ENCODE measurements around the gene FGF7. TPM values are rescaled to one million over a fixed set of nuclear protein-coding genes. Genes with fewer than 3 reads are reported as not detected.
"Not testable (repeated sequence)": the region's sequence is repeated elsewhere in the genome, so short reads cannot be mapped to it uniquely, and the experiment has no call there.

FGF7 gene, protein sequence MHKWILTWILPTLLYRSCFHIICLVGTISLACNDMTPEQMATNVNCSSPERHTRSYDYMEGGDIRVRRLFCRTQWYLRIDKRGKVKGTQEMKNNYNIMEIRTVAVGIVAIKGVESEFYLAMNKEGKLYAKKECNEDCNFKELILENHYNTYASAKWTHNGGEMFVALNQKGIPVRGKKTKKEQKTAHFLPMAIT
- 35.0 TPM for total RNA-seq

DNA sequence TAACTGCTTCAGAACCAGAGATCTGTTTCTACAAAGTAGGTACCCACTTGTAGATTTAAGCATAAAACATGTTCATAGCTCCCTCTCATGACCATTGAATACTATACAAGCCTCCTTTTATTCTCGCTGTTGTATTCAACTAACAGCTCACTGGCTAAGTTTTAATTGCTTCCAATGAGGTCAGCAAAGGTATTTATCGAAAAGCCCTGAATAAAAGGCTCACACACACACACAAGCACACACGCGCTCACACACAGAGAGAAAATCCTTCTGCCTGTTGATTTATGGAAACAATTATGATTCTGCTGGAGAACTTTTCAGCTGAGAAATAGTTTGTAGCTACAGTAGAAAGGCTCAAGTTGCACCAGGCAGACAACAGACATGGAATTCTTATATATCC lies at the start of gene FGF7:
Gene FGF7, plus strand, starts transcription at position 222 of the 400 bp plus-strand sequence. CDS start 1,056 bp downstream, outside the sequence.
- DNase-seq, result peak; percentile 83

- DNase-seq, result no peak
Observed at GRCh38 chr15:49379996-49380395, 43.0 kb upstream of the FGF7 start.

GRCh38 chr15:49380912-49381311 lies 42.1 kb upstream of the FGF7 start:
- DNase-seq, result no peak

DNA sequence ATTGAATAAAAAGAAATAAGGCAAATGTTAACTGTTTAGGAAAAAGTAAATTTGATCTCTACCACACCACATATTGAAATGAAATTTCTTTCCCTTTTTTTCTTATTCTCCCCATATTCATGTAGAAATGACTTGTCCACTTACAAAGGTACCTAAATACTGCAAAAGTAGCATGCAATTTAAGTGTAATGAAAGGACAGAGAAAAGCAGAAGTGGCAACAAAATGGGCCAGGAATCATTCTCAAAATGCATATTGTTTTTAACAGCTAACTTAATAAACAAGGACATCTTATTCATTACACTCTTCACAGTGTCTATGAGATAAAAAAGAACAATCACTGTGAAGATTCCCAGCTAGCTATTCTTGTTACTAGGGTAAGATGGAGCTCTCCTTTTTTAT lies 40.6 kb upstream of the FGF7 start:
- DNase-seq, result no peak

GRCh38 chr15:49383266-49383665 lies 39.8 kb upstream of the FGF7 start:
- DNase-seq, result peak; percentile 3

DNA sequence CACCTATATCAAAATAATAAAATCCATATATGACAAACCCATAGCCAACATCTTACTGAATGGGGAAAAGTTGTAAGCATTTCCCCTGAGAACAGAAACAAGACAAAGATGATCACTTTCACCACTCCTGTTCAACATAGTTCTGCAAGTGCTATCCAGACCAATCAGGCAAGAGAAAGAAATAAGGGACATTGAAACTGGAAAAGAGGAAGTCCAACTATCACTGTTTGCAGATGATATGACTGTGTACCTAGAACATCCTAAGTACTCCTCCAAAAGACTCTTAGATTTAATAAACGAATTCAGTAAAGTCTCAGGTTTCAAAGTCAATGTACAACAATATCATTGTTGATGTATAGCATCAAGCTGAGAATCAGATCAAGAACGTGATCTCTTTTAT lies 35.6 kb upstream of the FGF7 start:
- DNase-seq, result no peak

DNA sequence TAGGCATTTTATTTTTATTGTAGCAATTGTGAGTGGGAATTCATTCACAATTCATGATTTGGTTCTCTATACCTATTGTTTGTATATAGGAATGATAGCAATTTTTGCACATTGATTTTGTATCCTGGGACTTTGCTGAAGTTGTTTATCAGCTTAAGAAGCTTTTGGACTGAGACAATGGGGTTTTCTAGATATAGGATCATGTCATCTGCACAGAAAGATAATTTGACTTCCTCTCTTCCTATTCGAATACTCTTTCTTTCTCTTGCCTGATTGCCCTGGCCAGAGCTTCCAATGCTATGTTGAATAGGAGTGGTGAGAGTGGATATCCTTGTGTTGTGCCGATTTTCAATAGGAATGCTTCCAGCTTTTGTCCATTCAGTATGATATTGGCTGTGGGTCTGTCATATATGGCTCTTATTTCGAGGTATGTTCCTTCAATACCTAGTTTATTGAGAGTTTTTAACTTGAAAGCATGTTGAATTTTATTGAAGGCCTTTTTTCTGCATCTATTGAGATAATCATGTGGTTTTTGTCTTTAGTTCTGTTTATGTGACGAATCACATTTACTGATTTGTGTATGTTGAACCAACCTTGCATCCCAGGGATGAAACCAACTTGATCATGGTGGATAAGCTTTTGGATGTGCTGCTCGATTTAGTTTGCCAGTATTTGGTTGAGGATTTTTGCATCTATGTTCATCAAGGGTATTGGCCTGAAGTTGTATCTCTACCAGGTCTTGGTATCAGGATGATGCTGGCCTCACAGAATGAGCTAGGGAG lies 20.3 kb upstream of the FGF7 start:
- DNase-seq, result not testable (repeated sequence)

DNA sequence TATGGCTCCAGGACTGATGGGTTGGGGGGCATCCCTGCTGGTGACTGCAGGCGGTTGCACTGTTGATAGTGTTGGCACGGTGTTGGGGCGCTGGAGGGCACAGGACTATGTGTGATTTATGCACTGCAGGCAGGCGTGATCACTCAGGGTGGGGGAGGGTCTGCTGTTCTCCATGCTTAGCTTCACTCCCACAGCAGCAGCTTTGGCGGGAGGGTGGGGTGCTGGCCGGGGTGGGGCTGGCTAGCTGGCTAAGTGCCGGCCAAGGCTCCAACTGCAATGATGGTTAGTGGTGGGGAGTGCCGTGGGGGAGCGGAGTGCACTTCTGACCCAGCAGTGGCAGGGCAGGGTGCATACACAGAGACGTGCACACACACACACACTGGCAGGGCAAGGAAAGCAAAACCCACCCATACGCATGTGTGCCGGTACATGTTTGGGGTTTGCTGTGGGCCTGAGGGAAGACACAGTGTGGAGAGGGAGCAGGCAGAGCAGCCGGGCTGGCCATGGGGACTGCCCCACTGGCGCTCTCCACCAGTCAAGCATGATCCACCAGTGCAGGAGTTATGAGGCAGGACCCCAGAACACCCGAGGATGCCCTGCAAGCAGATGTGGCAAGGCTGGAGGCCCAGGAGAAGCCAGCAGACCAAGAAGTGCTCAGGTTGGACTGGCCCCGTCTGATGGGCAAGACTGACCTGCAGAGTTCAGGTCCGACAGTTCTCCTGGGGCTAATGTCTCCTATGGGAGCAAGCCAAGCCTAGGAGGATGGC lies 16.5 kb upstream of the FGF7 start:
- DNase-seq, result no peak

GRCh38 chr15:49410641-49411040 lies 12.4 kb upstream of the FGF7 start:
- DNase-seq, result no peak

- DNase-seq, result peak; percentile 38
Observed at GRCh38 chr15:49412797-49413196, 10.2 kb upstream of the FGF7 start.

- DNase-seq, result no peak
Observed at GRCh38 chr15:49415149-49415548, 7.9 kb upstream of the FGF7 start.

DNA sequence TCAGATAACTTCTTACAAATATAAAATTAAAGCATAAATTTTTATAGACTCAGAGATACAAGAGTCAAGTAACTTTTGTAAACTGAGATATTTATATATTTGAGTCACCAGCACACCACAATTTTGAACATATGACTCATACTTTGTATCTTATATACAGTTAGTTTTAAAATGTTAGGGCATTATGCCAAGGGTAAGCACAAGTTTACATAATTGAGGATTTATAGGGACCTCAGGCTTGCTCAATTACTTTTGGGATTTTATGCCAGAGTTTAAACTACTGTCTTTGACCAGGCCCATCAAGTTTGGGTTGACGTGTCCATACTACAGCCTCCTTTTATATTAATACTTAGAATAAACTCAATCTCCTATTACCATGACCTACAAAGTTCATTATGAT lies 7.4 kb upstream of the FGF7 start:
- DNase-seq, result no peak

DNA sequence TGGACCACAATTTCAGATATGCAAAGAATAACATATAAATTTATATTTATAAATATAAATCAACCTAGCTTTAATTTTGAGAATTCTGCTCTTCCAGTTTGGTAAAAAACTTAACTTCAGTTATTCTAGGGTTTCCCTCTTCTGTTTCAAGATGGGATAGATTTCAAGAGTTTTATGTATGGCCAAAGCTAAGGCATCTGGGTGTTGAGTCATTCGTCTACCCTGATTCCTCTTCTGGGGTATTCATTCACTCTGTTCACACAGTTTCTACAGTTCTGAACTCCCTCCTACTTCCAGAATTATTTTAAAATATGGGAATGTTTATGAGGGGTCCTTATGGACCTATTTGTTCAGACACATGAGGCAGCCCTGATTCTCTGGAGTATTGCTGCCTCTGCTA lies 4.2 kb upstream of the FGF7 start:
- DNase-seq, result no peak

DNA sequence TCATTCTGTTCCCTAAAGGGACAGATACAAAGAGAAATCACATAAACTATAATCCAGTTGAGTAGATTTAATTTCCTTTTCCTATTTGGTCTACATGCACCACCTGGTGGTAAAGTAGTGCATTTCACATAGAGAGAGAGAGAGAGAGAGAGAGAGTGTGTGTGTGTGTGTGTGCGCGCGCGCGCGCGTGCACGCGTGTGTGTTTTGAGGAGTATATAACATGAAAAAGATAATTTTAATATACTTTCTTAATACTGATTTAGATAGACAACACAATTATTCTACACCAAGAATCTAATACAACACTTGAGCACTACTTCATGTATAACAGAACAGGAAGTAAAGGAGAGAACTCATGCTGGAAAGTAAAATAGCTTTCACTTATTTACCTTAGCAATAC lies 1.1 kb upstream of the FGF7 start:
- peak; percentile 83 for DNase-seq

DNA sequence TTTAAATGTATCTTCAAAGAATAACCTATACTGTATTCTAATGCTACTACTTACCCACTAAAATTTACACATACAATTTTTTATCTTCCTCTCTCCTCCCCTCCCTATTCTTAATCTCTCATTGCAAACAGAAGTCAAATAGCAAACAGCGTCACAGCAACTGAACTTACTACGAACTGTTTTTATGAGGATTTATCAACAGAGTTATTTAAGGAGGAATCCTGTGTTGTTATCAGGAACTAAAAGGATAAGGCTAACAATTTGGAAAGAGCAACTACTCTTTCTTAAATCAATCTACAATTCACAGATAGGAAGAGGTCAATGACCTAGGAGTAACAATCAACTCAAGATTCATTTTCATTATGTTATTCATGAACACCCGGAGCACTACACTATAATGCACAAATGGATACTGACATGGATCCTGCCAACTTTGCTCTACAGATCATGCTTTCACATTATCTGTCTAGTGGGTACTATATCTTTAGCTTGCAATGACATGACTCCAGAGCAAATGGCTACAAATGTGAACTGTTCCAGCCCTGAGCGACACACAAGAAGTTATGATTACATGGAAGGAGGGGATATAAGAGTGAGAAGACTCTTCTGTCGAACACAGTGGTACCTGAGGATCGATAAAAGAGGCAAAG lies 984 bp downstream of the FGF7 start:
- peak; percentile 50 for DNase-seq

- DNase-seq, result no peak
Observed at GRCh38 chr15:49424954-49425353, 1.9 kb downstream of the FGF7 start.

DNA sequence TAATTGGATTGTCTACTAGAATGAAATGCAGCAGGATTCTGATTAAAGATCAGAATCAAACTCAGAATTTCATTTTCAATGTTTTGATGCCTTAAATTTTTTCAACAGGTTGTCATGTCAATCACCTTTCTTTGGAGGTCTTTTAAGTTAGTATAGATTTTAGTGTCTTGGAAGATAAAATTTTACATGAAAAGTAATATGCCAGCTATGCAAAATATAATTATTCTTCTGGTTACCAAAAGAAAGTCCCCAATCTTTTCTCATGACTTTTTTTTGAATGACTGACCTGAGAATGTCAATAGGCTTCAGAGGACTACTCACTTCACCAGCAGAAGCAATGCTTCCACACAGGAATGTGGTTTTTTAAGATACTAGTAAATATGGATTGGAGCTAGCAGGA lies 4.3 kb downstream of the FGF7 start:
- DNase-seq, result no peak

DNA sequence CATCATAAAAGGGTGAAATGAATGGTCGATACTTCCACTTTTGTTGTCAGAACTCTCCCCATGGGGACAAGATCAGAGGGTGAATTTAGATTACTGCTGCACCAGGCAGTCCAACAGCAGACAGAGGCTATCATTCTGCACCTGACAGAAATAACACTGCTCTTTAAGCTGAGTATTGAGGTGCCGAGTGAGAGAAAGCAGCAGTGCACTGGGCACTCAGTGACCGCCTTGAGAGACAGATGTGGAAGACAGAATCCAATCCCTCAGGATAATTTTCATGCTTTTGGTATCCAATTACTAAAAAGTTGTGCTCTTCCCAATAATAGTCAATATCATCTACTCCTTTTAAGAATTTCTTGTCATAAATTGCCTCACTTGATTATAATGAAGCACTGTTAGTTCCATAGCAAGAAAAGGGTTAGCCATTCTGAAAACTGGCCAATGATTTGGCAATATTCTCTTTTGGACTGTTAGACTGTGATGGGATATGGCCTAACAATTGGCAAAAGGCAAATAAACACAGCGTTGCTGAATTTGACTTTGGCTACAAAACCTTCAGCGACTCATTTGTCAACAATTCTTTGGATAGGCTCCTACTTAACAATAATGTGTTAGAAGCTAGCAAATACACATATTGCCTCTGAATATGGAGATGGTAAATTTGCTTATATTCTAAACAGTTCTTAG lies 5.5 kb downstream of the FGF7 start:
- DNase-seq, result peak; percentile 43

DNA sequence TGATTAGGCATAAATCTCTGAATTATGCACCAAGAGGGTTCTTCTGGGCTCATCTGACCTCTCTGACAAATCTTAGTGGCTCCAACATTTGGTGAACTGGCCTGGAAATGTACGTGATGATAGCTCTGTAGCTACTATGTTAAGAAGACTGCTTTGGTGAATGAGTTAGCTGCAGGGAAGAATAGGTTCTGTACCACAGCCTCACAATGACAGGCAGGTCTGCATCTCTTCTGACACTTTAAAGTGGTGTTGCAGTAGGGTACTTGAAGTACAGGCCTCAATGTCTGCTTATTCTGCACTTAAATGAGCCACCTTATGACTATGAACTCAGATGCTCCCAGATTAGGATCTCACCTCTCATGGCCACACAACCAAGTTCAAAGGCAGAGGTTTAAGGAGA lies 7.0 kb downstream of the FGF7 start:
- no peak for DNase-seq

- peak; percentile 40 for DNase-seq
Observed at GRCh38 chr15:49435174-49435573, 12.1 kb downstream of the FGF7 start.

DNA sequence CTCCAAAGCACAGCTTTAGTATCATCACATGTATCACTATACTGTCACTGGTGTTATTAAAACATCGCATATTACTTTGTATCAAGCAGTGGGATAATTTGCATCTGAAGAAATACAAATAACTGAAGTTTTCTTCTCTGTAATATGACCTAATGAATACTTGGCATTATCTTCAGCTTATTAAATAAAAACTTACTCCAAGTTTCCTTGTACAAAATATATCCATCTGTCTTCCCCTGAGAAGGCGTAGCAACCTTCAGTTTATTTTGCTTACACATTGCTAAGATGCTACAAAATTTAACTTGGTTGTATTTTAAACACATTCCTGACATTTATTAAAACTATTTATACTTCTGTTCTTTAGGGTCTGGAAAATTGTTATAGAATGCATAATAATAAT lies 13.7 kb downstream of the FGF7 start:
- no peak for DNase-seq

DNA sequence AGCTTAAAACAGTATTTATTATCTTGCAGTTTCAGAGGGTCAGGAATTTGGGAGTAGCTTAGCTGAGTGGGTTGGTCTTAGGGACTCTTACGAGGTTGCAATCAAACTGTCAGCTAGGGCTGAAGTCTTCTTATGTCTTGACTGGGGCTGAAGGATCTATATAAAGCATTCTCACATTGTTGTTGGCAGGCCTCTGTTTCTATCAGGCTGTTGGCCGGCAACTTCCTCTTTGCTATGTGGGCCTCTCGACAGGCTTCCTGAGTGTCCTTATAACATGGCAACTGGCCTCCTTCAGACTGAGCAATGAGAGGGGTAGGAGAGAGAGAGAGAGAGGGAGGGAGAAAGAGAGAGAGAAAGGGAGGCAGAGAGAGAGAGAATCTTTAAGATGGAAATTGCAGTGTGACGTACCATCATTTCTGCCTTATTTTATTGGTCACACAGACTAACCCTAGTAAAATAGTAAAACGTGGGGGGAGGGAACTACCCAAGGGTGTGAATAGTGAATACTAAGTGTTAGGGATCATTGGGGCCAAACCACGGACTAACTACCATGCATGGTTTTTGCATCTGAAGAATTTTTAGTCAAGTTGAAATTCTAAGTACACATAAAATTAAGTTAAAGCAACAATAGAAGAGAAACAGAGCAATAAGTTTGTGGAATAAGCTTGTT lies 16.1 kb downstream of the FGF7 start:
- DNase-seq, result peak; percentile 64
